ENCODE results near the gene WNT1.
A peak's percentile ranks its signal among the peaks of the same experiment; 100 is the strongest.

Gene WNT1

GRCh38 chr12:48979602-48980388, 1.7 kb downstream of the WNT1 start:
- peaks cover 12 to 42% (median 41%) of the 10 kb centered on the region in 5 donors for H3K4me1 ChIP-seq (ENCODE audit: control insufficient read depth in 5 of 5, insufficient read depth in 5 of 5, low read length in 5 of 5)
- H3K9ac ChIP-seq (ENCODE audit: low read length in 5 of 5): peak overlapping the region in 1 of 5 donors; percentile 53
- H3K4me3 ChIP-seq (ENCODE audit: low read depth in 1 of 5, low read length in 5 of 5): peak overlapping the region; percentile 51 to 63 (median 61)
- peaks cover 48 to 73% (median 59%) of the 10 kb centered on the region in 5 donors for H3K27me3 ChIP-seq (ENCODE audit: control insufficient read depth in 5 of 5, insufficient read depth in 4 of 5, low read length in 5 of 5)
- H3K9me3 ChIP-seq (ENCODE audit: control insufficient read depth in 5 of 5, low read length in 5 of 5): no peaks in the 10 kb centered on the region
- H3K27ac ChIP-seq (ENCODE audit: low read depth, low read length): no peak overlapping the region
- no peaks in the 10 kb centered on the region for H3K36me3 ChIP-seq (ENCODE audit: control insufficient read depth in 5 of 5, insufficient read depth in 5 of 5, low read length in 5 of 5)

GRCh38 chr12:48980389-48980952, 2.3 kb downstream of the WNT1 start:
- H3K36me3 ChIP-seq (ENCODE audit: control insufficient read depth in 5 of 5, insufficient read depth in 5 of 5, low read length in 5 of 5): no peaks in the 10 kb centered on the region
- no peak overlapping the region for H3K9ac ChIP-seq (ENCODE audit: low read length in 5 of 5)
- H3K27me3 ChIP-seq (ENCODE audit: control insufficient read depth in 5 of 5, insufficient read depth in 4 of 5, low read length in 5 of 5): peaks cover 48 to 78% (median 63%) of the 10 kb centered on the region in 5 donors
- H3K9me3 ChIP-seq (ENCODE audit: control insufficient read depth in 5 of 5, low read length in 5 of 5): no peaks in the 10 kb centered on the region
- no peak overlapping the region for H3K27ac ChIP-seq (ENCODE audit: low read depth, low read length)
- H3K4me3 ChIP-seq (ENCODE audit: low read depth in 1 of 5, low read length in 5 of 5): peak overlapping the region in 4 of 5 donors; percentile 11 to 63 (median 56)
- H3K4me1 ChIP-seq (ENCODE audit: control insufficient read depth in 5 of 5, insufficient read depth in 5 of 5, low read length in 5 of 5): peaks cover 12 to 42% (median 41%) of the 10 kb centered on the region in 5 donors

GRCh38 chr12:48980953-48981756, 3.0 kb downstream of the WNT1 start:
- Histone ChIP-seq H3K9me3 (ENCODE audit: control insufficient read depth in 5 of 5, low read length in 5 of 5) (no peaks in the 10 kb centered on the region), H3K27ac (ENCODE audit: low read depth, low read length) (no peak overlapping the region), H3K9ac (ENCODE audit: low read length in 5 of 5) (peak overlapping the region in 1 of 5 donors; percentile 43), H3K4me1 (ENCODE audit: control insufficient read depth in 5 of 5, insufficient read depth in 5 of 5, low read length in 5 of 5) (peaks cover 12 to 42% (median 41%) of the 10 kb centered on the region in 5 donors), H3K36me3 (ENCODE audit: control insufficient read depth in 5 of 5, insufficient read depth in 5 of 5, low read length in 5 of 5) (no peaks in the 10 kb centered on the region), H3K4me3 (ENCODE audit: low read depth in 1 of 5, low read length in 5 of 5) (peak overlapping the region in 4 of 5 donors; percentile 29 to 62 (median 44)), H3K27me3 (ENCODE audit: control insufficient read depth in 5 of 5, insufficient read depth in 4 of 5, low read length in 5 of 5) (peaks cover 48 to 84% (median 66%) of the 10 kb centered on the region in 5 donors)

- H3K27me3 ChIP-seq (ENCODE audit: control insufficient read depth in 5 of 5, insufficient read depth in 4 of 5, low read length in 5 of 5): peaks cover 48 to 87% (median 69%) of the 10 kb centered on the region in 5 donors
- H3K4me3 ChIP-seq (ENCODE audit: low read depth in 1 of 5, low read length in 5 of 5): peak overlapping the region in 1 of 5 donors; percentile 51
- no peak overlapping the region for H3K27ac ChIP-seq (ENCODE audit: low read depth, low read length)
- no peaks in the 10 kb centered on the region for H3K9me3 ChIP-seq (ENCODE audit: control insufficient read depth in 5 of 5, low read length in 5 of 5)
- no peaks in the 10 kb centered on the region for H3K36me3 ChIP-seq (ENCODE audit: control insufficient read depth in 5 of 5, insufficient read depth in 5 of 5, low read length in 5 of 5)
- H3K9ac ChIP-seq (ENCODE audit: low read length in 5 of 5): no peak overlapping the region
- peaks cover 12 to 42% (median 41%) of the 10 kb centered on the region in 5 donors for H3K4me1 ChIP-seq (ENCODE audit: control insufficient read depth in 5 of 5, insufficient read depth in 5 of 5, low read length in 5 of 5)
Observed at GRCh38 chr12:48981757-48982157, 3.6 kb downstream of the WNT1 start.

- H3K4me3 ChIP-seq (ENCODE audit: low read depth in 1 of 5, low read length in 5 of 5): no peak overlapping the region
- H3K9me3 ChIP-seq (ENCODE audit: control insufficient read depth in 5 of 5, low read length in 5 of 5): no peaks in the 10 kb centered on the region
- H3K27me3 ChIP-seq (ENCODE audit: control insufficient read depth in 5 of 5, insufficient read depth in 4 of 5, low read length in 5 of 5): peaks cover 52 to 87% (median 61%) of the 10 kb centered on the region in 5 donors
- H3K9ac ChIP-seq (ENCODE audit: low read length in 5 of 5): no peak overlapping the region
- no peaks in the 10 kb centered on the region for H3K36me3 ChIP-seq (ENCODE audit: control insufficient read depth in 5 of 5, insufficient read depth in 5 of 5, low read length in 5 of 5)
- H3K4me1 ChIP-seq (ENCODE audit: control insufficient read depth in 5 of 5, insufficient read depth in 5 of 5, low read length in 5 of 5): peaks cover 12 to 41% (median 40%) of the 10 kb centered on the region in 5 donors
- H3K27ac ChIP-seq (ENCODE audit: low read depth, low read length): no peak overlapping the region
Observed at GRCh38 chr12:48982397-48983080, 4.4 kb downstream of the WNT1 start.

GRCh38 chr12:48985475-48985897, 7.4 kb downstream of the WNT1 start:
- Histone ChIP-seq H3K9ac (ENCODE audit: low read length in 5 of 5) (no peak overlapping the region), H3K27me3 (ENCODE audit: control insufficient read depth in 5 of 5, insufficient read depth in 4 of 5, low read length in 5 of 5) (peaks cover 36 to 71% (median 43%) of the 10 kb centered on the region in 5 donors), H3K9me3 (ENCODE audit: control insufficient read depth in 5 of 5, low read length in 5 of 5) (no peaks in the 10 kb centered on the region), H3K4me1 (ENCODE audit: control insufficient read depth in 5 of 5, insufficient read depth in 5 of 5, low read length in 5 of 5) (peaks cover 0 to 16% (median 12%) of the 10 kb centered on the region in 5 donors), H3K36me3 (ENCODE audit: control insufficient read depth in 5 of 5, insufficient read depth in 5 of 5, low read length in 5 of 5) (no peaks in the 10 kb centered on the region), H3K4me3 (ENCODE audit: low read depth in 1 of 5, low read length in 5 of 5) (no peak overlapping the region), H3K27ac (ENCODE audit: low read depth, low read length) (no peak overlapping the region)

- Histone ChIP-seq H3K9me3 (ENCODE audit: control insufficient read depth in 5 of 5, low read length in 5 of 5) (no peaks in the 10 kb centered on the region), H3K27ac (ENCODE audit: low read depth, low read length) (no peak overlapping the region), H3K36me3 (ENCODE audit: control insufficient read depth in 5 of 5, insufficient read depth in 5 of 5, low read length in 5 of 5) (no peaks in the 10 kb centered on the region), H3K9ac (ENCODE audit: low read length in 5 of 5) (no peak overlapping the region), H3K4me1 (ENCODE audit: control insufficient read depth in 5 of 5, insufficient read depth in 5 of 5, low read length in 5 of 5) (peaks cover 0 to 12% (median 8%) of the 10 kb centered on the region in 5 donors), H3K4me3 (ENCODE audit: low read depth in 1 of 5, low read length in 5 of 5) (no peak overlapping the region), H3K27me3 (ENCODE audit: control insufficient read depth in 5 of 5, insufficient read depth in 4 of 5, low read length in 5 of 5) (peaks cover 32 to 67% (median 39%) of the 10 kb centered on the region in 5 donors)
Observed at GRCh38 chr12:48985901-48986300, 7.8 kb downstream of the WNT1 start.

GRCh38 chr12:48986720-48987291, 8.7 kb downstream of the WNT1 start:
- no peaks in the 10 kb centered on the region for H3K9me3 ChIP-seq (ENCODE audit: control insufficient read depth in 5 of 5, low read length in 5 of 5)
- H3K36me3 ChIP-seq (ENCODE audit: control insufficient read depth in 5 of 5, insufficient read depth in 5 of 5, low read length in 5 of 5): no peaks in the 10 kb centered on the region
- H3K4me1 ChIP-seq (ENCODE audit: control insufficient read depth in 5 of 5, insufficient read depth in 5 of 5, low read length in 5 of 5): peaks cover 0 to 3% (median 0%) of the 10 kb centered on the region in 5 donors
- H3K27ac ChIP-seq (ENCODE audit: low read depth, low read length): no peak overlapping the region
- H3K27me3 ChIP-seq (ENCODE audit: control insufficient read depth in 5 of 5, insufficient read depth in 4 of 5, low read length in 5 of 5): peaks cover 25 to 58% (median 33%) of the 10 kb centered on the region in 5 donors
- no peak overlapping the region for H3K4me3 ChIP-seq (ENCODE audit: low read depth in 1 of 5, low read length in 5 of 5)
- H3K9ac ChIP-seq (ENCODE audit: low read length in 5 of 5): no peak overlapping the region

- Histone ChIP-seq H3K4me3 (ENCODE audit: low read depth in 1 of 5, low read length in 5 of 5) (no peak overlapping the region), H3K36me3 (ENCODE audit: control insufficient read depth in 5 of 5, insufficient read depth in 5 of 5, low read length in 5 of 5) (no peaks in the 10 kb centered on the region)
Observed at GRCh38 chr12:48988030-48988649, 10.0 kb downstream of the WNT1 start.

More at GRCh38 chr12:48988030-48988649, 10.0 kb downstream of the WNT1 start:
- Histone ChIP-seq H3K9ac (ENCODE audit: low read length in 5 of 5) (no peak overlapping the region), H3K27ac (ENCODE audit: low read depth, low read length) (no peak overlapping the region), H3K4me1 (ENCODE audit: control insufficient read depth in 5 of 5, insufficient read depth in 5 of 5, low read length in 5 of 5) (peaks cover 0 to 3% (median 0%) of the 10 kb centered on the region in 5 donors), H3K9me3 (ENCODE audit: control insufficient read depth in 5 of 5, low read length in 5 of 5) (no peaks in the 10 kb centered on the region), H3K27me3 (ENCODE audit: control insufficient read depth in 5 of 5, insufficient read depth in 4 of 5, low read length in 5 of 5) (peaks cover 15 to 52% (median 26%) of the 10 kb centered on the region in 5 donors)
